Eye (tissue), 1 donor: Measurements from ENCODE around the gene MDN1.
"Not testable (repeated sequence)": the region's sequence is repeated elsewhere in the genome, so short reads cannot be mapped to it uniquely, and the experiment has no call there.

Source experiments
- DNase-seq: peaks from one replicate; pipeline ENCODE4 v3.0.0-alpha.2; 2015

Gene MDN1

GRCh38 chr6:89818977-89819335, 638 bp downstream of the MDN1 start:
- DNase-seq, result peak; percentile 77

- DNase-seq, result no peak
These were observed 2.1 kb downstream of the MDN1 start for GRCh38 chr6:89817481-89817880.

GRCh38 chr6:89813422-89813821, 6.2 kb downstream of the MDN1 start:
- not testable (repeated sequence) for DNase-seq

GRCh38 chr6:89807581-89807980, 12.0 kb downstream of the MDN1 start:
- DNase-seq, result no peak

- DNase-seq, result no peak
These were observed 13.7 kb downstream of the MDN1 start for GRCh38 chr6:89805814-89806371.

- DNase-seq, result no peak
These were observed 16.3 kb downstream of the MDN1 start for GRCh38 chr6:89803271-89803670.

- DNase-seq, result no peak
These were observed 19.8 kb downstream of the MDN1 start for GRCh38 chr6:89799756-89800155.

GRCh38 chr6:89799096-89799495, 20.5 kb downstream of the MDN1 start:
- no peak for DNase-seq

GRCh38 chr6:89797317-89797716, 22.3 kb downstream of the MDN1 start:
- DNase-seq, result no peak

GRCh38 chr6:89794324-89794723, 25.3 kb downstream of the MDN1 start:
- no peak for DNase-seq

GRCh38 chr6:89793586-89793985, 26.0 kb downstream of the MDN1 start:
- DNase-seq, result no peak

GRCh38 chr6:89792881-89793280, 26.7 kb downstream of the MDN1 start:
- peak; percentile 58 for DNase-seq

- DNase-seq, result no peak
These were observed 29.2 kb downstream of the MDN1 start for GRCh38 chr6:89790403-89790802.

- DNase-seq, result no peak
These were observed 29.6 kb downstream of the MDN1 start for GRCh38 chr6:89789980-89790379.

- no peak for DNase-seq
These were observed 31.8 kb downstream of the MDN1 start for GRCh38 chr6:89787660-89788328.

GRCh38 chr6:89786970-89787369, 32.6 kb downstream of the MDN1 start:
- DNase-seq, result no peak

GRCh38 chr6:89784838-89785237, 34.8 kb downstream of the MDN1 start:
- DNase-seq, result no peak

- not testable (repeated sequence) for DNase-seq
These were observed 36.3 kb downstream of the MDN1 start for GRCh38 chr6:89783293-89783692.

- DNase-seq, result no peak
These were observed 37.4 kb downstream of the MDN1 start for GRCh38 chr6:89782222-89782621.

GRCh38 chr6:89781070-89782034, 38.2 kb downstream of the MDN1 start:
- no peak for DNase-seq

- DNase-seq, result no peak
These were observed 42.1 kb downstream of the MDN1 start for GRCh38 chr6:89777455-89777854.

GRCh38 chr6:89776583-89777233, 42.9 kb downstream of the MDN1 start:
- no peak for DNase-seq

- DNase-seq, result no peak
These were observed 44.4 kb downstream of the MDN1 start for GRCh38 chr6:89775150-89775549.
